RWPE2 (cell line): ENCODE data around the gene FHOD3.

Source experiments
- ATAC-seq: fragments of 200-7000 bp; cut with Tn5 transposase; 3 replicates; pipeline ENCODE4 v1.9.1; 2021; ENCODE audit warnings: low read depth
- DNase-seq: peaks from one replicate; pipeline ENCODE4 v3.0.0-alpha.2; 2020; ENCODE audit warnings: low spot score
- H3K27ac ChIP-seq: fragments of 450-650 bp; 2 replicates; pipeline ENCODE4 v1.5.1; 2017; ENCODE audit warnings: mild to moderate bottlenecking; ENCODE audit not compliant: poor library complexity, severe bottlenecking
- H3K27me3 ChIP-seq: fragments of 250-450 bp; sonication (Bioruptor Pico); 2 replicates; pipeline ENCODE4 v1.5.1; 2021; ENCODE audit warnings: mild to moderate bottlenecking, moderate library complexity; ENCODE audit not compliant: insufficient read depth, poor library complexity, severe bottlenecking
- H3K36me3 ChIP-seq: fragments of 250-450 bp; sonication (Bioruptor Pico); 2 replicates; pipeline ENCODE4 v1.5.1; 2020; ENCODE audit warnings: low read depth, mild to moderate bottlenecking, moderate library complexity
- H3K4me1 ChIP-seq: fragments of 250-450 bp; sonication (Bioruptor Pico); 2 replicates; pipeline ENCODE4 v1.5.1; 2021; ENCODE audit warnings: mild to moderate bottlenecking, moderate library complexity; ENCODE audit not compliant: insufficient read depth, poor library complexity, severe bottlenecking
- H3K4me3 ChIP-seq: fragments of 250-450 bp; sonication (Bioruptor Pico); 2 replicates; pipeline ENCODE4 v1.5.1; 2021; ENCODE audit warnings: mild to moderate bottlenecking, moderate library complexity; ENCODE audit not compliant: severe bottlenecking
- H3K9me3 ChIP-seq: fragments of 250-450 bp; sonication (Bioruptor Pico); 2 replicates; pipeline ENCODE4 v1.5.1; 2021; ENCODE audit warnings: mild to moderate bottlenecking, moderate library complexity; ENCODE audit not compliant: severe bottlenecking
- CTCF ChIP-seq: fragments of 450-650 bp; IDR thresholded peaks from one replicate; pipeline ENCODE4 v1.5.1; 2017; ENCODE audit warnings: mild to moderate bottlenecking, moderate library complexity; ENCODE audit not compliant: poor library complexity, severe bottlenecking

Gene FHOD3

DNA sequence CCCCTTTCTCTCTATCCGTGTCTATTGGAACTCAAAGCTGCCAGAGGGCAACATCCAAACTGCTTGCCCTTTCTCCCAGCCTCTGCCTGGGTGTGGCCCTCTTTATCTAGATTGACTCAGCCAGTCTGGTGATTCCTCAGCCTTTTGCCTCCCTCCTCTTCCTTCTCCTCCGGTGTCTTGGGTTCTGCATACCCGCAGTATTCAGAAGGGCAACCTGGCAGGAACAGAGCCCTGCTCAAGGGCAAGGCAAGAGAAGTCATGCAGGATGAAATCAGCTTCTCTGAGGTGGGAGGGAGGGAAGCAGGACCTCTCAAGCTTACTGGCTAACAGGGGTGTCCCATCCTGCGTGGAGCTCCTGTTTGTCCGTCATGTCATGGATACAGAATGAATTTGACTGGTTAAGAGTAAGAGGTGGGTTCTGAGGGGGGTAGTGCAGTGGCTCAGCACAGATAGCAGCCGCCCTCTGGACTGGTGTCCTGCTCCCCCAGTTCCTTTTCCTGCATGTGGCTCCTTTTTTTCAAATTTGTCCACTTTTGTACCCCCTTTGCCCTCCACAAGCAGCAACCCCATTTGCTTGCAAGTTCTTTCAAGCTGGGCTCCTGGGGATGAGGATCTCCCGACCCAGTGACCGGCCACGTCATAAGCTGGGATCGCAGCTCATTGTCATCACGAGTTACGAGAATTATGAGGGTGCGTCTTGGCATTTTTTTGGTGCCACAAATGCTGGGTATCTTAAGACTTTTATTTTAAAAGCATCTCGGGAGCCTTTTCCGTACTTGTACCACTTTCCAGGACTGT is 154.1 kb downstream of the FHOD3 start:
- DNase-seq = no peak
- H3K27ac ChIP-seq = no peak overlapping the region
- H3K9me3 ChIP-seq = no peaks in the 10 kb centered on the region
- no peak overlapping the region for H3K4me3 ChIP-seq
- H3K27me3 ChIP-seq = no peaks in the 10 kb centered on the region
- ATAC-seq = peak; percentile 59; the same call in 2 of the 3 replicates
- TF ChIP-seq CTCF = no peak
- H3K36me3 ChIP-seq = no peaks in the 10 kb centered on the region
- H3K4me1 ChIP-seq = peaks cover 25% of the 10 kb centered on the region

DNA sequence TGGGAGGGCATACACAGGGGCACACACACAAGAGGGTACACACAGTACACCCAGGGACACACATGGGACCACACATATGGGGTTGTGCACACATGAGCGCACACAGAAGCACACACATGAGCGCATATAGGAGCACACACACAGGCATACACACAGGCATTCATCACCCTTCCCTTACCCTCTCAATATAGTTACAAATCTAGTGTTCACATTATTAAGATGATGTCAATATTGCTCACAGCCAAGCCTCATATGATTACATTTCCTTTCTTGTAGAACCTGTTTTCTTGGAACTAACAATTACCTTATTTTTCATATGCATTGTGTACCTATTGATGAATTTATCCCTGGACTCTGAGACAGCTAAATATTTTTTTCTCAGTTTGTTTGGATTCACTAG is 156.7 kb downstream of the FHOD3 start:
- TF ChIP-seq CTCF = no peak
- no peak overlapping the region for H3K4me3 ChIP-seq
- H3K4me1 ChIP-seq = peaks cover 25% of the 10 kb centered on the region
- no peak overlapping the region for H3K27ac ChIP-seq
- peak; percentile 90 for ATAC-seq
- no peaks in the 10 kb centered on the region for H3K9me3 ChIP-seq
- no peaks in the 10 kb centered on the region for H3K27me3 ChIP-seq
- no peak for DNase-seq
- no peaks in the 10 kb centered on the region for H3K36me3 ChIP-seq

DNA sequence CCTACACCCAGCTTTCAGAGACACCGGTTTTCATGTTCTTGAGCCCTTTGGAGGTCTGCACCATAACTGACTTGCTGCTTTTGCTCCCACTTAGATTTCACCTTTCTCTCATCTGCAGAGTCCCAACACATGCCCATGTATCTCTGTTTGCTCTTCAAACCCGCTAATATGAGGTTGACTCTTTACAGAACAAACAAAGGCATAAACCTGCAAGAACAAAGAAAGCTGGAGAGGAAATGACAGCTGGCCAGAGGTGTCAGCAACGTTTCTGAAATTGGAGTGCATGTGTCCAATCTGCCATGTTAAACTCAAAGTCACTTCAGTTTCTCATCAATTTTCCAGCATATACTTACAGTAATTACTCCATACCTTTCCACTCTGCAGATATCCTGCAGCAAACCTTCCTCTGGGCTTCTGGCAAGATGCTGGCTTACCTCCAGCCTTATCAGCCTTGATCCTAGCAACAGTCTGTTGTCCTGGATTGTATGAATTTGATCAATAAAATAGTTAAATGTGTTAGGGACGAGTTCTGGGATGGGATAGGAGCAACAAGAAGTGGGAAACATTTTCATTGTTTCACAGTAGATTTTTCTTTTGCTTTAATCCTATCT is 157.4 kb downstream of the FHOD3 start:
- Histone ChIP-seq H3K27ac (no peak overlapping the region), H3K4me3 (no peak overlapping the region), H3K36me3 (no peaks in the 10 kb centered on the region), H3K4me1 (peaks cover 25% of the 10 kb centered on the region), H3K9me3 (no peaks in the 10 kb centered on the region), H3K27me3 (no peaks in the 10 kb centered on the region)
- no peak for ATAC-seq
- TF ChIP-seq CTCF = no peak
- no peak for DNase-seq

DNA sequence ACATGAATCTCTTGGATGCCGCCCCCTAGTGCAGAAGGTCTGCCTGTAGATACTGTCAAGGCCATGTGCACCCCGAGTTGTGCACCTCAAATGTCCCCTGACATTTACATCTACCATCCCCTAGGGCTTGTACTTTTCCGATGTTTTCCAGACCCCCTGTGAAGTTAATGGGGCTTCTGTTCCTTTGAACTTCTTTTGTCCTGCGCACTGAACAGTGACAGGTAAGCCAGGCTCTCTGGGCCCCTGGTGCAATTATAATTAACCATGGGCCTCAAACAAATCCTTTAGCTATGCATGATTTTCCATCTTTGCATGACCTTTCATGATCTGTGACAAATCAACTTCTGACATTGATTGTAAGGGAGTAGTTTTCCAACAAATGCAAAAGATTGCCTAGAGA is 158.4 kb downstream of the FHOD3 start:
- Histone ChIP-seq H3K4me3 (no peak overlapping the region), H3K36me3 (no peaks in the 10 kb centered on the region), H3K27me3 (no peaks in the 10 kb centered on the region), H3K9me3 (no peaks in the 10 kb centered on the region), H3K4me1 (peaks cover 25% of the 10 kb centered on the region), H3K27ac (no peak overlapping the region)
- ATAC-seq (no peak), DNase-seq (no peak)
- no peak for TF ChIP-seq CTCF

- ATAC-seq = no peak
- no peak for TF ChIP-seq CTCF
- DNase-seq = no peak
- peaks cover 18% of the 10 kb centered on the region for H3K4me1 ChIP-seq
- H3K9me3 ChIP-seq = no peaks in the 10 kb centered on the region
- H3K27ac ChIP-seq = no peak overlapping the region
- H3K27me3 ChIP-seq = no peaks in the 10 kb centered on the region
- no peak overlapping the region for H3K4me3 ChIP-seq
- no peaks in the 10 kb centered on the region for H3K36me3 ChIP-seq
These were observed 159.1 kb downstream of the FHOD3 start for GRCh38 chr18:36456622-36457021.
